Measurements from ENCODE around the gene BMP2K.

Gene BMP2K

GRCh38 chr4:78930016-78930629 lies 154.0 kb downstream of the BMP2K start:
- no peak for DNase-seq (ENCODE audit: low read depth)

- DNase-seq (ENCODE audit: low read depth): no peak
Observed at GRCh38 chr4:78936989-78937388, 160.8 kb downstream of the BMP2K start.

- no peak for DNase-seq (ENCODE audit: low read depth)
Observed at GRCh38 chr4:78937837-78938236, 161.7 kb downstream of the BMP2K start.

GRCh38 chr4:78938474-78938867 lies 162.3 kb downstream of the BMP2K start:
- no peak for DNase-seq (ENCODE audit: low read depth)

GRCh38 chr4:78938868-78939666 lies 162.9 kb downstream of the BMP2K start, which contains the start of gene PAQR3:
Gene PAQR3 (minus strand): TSS chr4:78939438. CDS start chr4:78939224, 214 bp downstream.
- DNase-seq (ENCODE audit: low read depth): peak; percentile 77

GRCh38 chr4:78939667-78940008 lies 163.5 kb downstream of the BMP2K start:
- DNase-seq (ENCODE audit: low read depth): no peak

- no peak for DNase-seq (ENCODE audit: low read depth)
Observed at GRCh38 chr4:78940752-78941151, 164.6 kb downstream of the BMP2K start.

GRCh38 chr4:78944381-78944780 lies 168.2 kb downstream of the BMP2K start:
- no peak for DNase-seq (ENCODE audit: low read depth)

- DNase-seq (ENCODE audit: low read depth): no peak
Observed at GRCh38 chr4:78945651-78946179, 169.6 kb downstream of the BMP2K start.

GRCh38 chr4:78949735-78950134 lies 173.6 kb downstream of the BMP2K start:
- DNase-seq (ENCODE audit: low read depth): no peak

GRCh38 chr4:78951862-78952472 lies 175.8 kb downstream of the BMP2K start:
- peak; percentile 39 for DNase-seq (ENCODE audit: low read depth)

GRCh38 chr4:78953231-78953630 lies 177.1 kb downstream of the BMP2K start:
- DNase-seq (ENCODE audit: low read depth): no peak

- no peak for DNase-seq (ENCODE audit: low read depth)
Observed at GRCh38 chr4:78953769-78954666, 177.9 kb downstream of the BMP2K start.

GRCh38 chr4:78956975-78957374 lies 180.8 kb downstream of the BMP2K start:
- no peak for DNase-seq (ENCODE audit: low read depth)

GRCh38 chr4:78960926-78961325 lies 184.8 kb downstream of the BMP2K start:
- DNase-seq (ENCODE audit: low read depth): no peak
